Jurkat, Clone E6-1 (cell line): ENCODE measurements around the gene BAHCC1.

Experiments used
- DNase-seq: peaks from one replicate; pipeline ENCODE4 v3.0.0-alpha.2; 2011; ENCODE audit warnings: low read depth, low spot score
- H3K4me3 ChIP-seq: 2 replicates; pipeline ENCODE4 v1.5.1; 2011; ENCODE audit warnings: mild to moderate bottlenecking, low read length, control low read depth, moderate library complexity

BAHCC1 gene

DNA sequence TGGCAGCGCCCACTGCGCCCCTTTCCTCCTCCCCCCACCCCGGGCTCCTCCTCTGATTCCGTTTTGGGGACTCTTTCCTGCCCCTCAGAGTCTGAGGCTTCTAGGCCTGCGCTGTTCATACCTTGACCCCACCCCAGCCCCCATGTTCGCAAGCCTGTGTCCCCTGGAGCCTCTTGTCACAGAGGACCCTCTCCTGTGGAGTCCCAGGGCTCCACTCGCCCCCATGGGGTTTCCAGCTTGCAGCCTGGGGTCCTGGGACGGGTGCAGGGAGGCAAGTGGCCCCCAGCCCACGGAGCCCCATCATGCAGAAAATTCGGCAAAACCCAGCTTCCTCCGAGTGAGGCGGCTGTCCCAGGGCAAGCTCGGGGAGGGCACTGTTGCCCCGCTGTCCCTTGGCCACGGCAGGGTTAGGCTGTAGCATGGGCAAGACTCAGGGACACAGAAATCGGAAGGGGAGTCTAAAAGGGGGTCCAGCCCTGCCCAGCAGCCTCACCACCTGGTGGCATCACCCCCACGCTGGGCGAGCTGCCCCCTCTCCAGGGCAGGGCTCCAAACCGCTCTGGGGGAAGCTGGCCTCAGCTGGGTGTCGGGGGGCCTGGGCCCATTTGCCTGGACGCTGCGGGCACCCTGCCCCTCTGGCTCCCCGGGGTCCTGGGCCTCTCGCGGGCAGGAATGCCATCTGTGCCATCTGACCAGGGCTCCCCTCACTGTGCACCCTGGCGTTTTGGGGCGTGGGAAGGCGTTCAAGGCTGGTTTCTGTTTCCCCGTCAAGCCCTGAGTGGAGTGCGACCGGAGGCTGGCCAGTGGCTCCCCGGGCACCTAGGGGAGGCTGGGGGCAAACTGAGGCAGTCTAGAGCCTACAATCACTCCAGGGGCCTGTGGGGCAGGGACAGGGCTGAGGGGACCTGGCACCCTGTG is 11.5 kb upstream of the BAHCC1 start:
- H3K4me3 ChIP-seq: no peak overlapping the region
- DNase-seq: no peak

DNA sequence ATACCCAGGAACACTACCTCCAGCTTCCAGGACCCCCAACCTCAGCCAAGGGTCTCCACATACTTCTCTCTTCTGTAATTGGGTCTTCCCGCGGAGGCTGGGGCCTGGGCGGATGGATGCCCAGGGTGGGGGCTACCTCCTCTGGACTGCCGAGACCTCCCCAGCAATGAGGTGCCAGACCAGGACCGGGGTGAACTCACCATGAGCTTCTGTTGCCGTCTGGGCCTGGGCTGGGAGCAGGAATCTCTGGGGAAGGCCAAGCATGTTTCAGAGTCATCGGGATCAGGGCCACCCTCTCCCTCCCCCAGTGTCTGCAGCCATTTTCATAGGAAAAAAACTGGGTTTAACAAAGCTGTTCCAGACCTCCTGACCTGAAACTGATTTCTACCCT is 10.3 kb upstream of the BAHCC1 start:
- no peak for DNase-seq
- H3K4me3 ChIP-seq: no peak overlapping the region

DNA sequence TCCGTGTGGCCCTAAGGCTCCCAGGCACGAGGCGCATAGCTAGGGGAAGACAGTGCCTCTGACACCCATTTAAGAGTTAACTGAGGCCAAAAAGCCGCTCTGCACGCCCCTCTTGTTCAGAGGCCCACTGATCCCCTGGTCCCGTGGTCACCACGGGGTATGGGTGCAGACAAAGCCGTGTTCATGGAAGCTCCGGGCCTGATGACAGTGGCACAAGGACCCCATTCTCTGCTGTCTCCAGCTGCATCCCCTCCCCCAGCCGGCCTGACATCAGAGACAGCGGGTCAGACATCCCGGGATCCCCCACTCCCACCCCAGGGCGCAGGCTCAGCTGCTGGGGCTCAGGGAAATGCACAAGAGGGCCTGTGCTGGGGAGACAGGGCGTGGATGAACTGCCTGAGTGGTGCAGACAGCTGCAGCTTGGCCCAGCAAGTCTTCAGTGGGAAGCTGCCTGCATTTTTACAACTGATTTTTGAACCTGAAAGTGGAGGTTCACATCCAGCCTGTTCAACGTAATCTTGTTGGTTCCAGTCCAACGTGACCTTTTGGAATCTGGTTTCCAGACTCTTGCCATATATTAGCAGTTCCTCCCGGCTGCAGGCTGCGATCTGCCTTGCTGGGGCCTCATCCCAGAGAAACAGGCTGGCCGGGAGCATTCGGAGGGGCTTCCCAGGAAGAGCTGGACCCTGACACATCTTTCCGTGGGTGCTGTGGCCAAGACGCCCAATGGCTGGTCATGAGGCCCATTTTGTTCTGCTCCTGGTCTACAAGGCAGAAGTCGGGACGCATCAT is 9.7 kb upstream of the BAHCC1 start:
- no peak overlapping the region for H3K4me3 ChIP-seq
- no peak for DNase-seq

DNA sequence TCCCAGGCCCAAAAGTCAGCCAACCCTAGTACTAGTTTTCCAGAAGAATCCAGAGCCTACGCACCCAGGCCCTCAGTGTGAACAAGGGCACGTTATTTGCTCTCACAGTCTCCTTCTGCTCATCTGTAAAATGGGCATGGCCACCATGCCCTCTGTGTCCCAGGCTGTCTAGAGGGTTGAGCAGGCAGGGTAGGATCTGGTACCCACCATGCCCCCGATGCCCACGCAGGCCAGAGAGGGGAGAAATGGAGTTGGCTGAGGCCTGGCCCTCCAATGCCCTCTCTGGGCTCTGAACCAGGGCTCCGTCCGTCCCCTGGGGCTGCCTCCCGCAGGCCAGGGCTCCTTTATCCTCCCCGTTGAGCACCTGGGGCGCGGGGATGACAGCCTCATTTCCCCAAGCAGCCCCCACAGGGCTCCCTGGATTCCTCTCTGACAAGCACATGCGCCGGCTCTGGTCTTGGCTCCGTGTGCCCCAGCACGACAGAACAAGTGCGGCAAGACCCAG is 9.1 kb upstream of the BAHCC1 start:
- DNase-seq: no peak
- H3K4me3 ChIP-seq: no peak overlapping the region; the same call in 1 of the 2 replicates

DNA sequence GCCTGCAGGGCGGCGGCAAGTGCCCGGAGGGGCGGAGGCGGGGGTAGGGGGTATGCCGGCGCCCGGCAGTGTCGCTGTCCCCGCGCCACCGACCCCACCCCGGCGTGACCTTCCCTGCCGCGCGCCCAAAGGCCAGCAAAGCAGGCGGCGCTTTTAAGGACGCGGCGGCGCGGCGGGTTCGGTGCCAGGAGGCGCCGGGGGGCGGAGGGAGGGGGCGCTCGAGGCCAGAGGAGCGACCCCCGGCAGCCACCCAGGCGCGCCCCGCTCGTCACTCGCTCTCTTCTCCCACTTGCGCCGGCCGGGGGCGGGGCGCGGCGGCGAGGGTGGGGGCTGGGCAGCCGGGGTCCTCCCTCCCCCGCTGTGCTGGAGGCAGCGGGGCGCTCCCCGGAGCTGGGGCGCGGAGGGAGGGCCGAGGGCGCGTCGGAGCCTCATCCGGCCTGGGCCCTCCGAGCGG is 8.6 kb upstream of the BAHCC1 start:
- no peak for DNase-seq
- peak overlapping the region; percentile 54 for H3K4me3 ChIP-seq

DNA sequence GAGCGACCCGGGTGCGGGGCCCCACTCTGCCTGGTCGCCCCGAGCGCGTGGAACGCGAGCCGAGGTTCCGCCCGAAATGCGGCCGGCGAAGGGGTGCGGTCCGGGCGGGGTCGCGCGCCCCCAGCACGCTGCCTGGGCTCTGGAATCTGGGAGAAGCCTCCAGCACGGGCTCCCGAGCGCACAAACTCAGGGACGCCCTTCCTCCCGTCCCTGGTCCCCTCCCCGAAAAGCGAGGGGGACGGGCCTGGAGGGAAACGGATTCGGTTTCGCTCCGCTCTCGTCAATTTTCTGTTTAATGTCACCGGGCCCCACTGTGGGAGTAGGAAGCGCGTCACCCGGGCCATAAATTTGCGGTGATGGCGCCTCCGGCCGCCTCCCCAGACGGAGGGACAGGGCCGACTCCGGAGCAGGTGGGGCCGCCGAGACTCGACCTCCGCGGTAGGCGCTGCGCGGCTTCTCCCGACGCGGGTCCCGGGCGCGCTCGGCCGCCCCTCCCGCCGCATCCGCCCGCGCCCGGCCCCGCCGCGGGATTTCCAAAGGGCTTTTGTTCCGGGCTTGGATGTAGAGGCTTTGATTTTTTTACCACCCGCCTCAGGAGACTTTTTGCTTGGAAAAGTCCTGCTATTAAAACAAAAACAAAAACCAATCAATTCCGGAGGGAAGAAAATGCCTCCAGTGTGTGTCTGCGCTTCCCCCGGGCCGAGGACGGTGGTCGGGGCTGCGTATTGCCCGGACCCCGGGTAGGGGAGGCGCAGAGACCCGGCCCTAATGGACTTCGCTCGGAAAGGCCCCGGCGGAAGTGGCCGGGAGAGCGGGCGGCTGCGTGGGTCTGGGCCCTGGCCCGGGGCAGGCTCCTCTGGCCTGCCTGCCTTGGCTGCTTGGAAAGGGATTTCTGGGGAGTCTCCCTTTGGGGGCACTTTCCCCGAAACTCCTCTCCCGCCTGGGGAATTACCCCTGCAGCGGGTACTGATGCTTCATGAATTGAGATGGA is 7.9 kb upstream of the BAHCC1 start:
- DNase-seq: no peak
- H3K4me3 ChIP-seq: peak overlapping the region; percentile 54

DNA sequence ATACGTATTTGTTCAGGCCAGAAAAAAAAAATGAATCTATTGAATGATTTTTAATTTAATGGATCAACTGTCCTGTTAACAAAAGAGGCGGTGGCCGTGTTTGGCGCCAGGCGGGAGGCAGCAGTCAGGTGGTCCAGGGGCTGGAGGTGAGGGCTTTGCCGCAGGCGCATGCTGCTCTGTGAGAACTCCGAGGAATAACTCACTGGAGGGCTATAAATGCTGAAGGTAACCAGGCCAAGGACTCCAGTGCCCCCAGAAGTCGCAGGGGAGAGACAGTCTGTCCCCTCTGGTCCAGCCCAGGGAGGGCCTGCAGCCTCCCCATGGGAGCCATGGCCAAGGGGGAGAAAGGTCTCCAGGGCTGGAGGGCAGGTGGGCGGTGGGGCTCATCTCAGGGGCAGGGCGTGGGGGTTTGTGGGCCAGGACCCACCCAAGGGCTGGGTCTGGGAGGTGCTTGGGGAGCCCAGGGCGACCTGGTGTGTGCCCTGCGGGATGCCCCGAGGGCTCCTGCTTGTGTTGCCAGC is 7.1 kb upstream of the BAHCC1 start:
- H3K4me3 ChIP-seq: no peak overlapping the region
- DNase-seq: no peak

DNA sequence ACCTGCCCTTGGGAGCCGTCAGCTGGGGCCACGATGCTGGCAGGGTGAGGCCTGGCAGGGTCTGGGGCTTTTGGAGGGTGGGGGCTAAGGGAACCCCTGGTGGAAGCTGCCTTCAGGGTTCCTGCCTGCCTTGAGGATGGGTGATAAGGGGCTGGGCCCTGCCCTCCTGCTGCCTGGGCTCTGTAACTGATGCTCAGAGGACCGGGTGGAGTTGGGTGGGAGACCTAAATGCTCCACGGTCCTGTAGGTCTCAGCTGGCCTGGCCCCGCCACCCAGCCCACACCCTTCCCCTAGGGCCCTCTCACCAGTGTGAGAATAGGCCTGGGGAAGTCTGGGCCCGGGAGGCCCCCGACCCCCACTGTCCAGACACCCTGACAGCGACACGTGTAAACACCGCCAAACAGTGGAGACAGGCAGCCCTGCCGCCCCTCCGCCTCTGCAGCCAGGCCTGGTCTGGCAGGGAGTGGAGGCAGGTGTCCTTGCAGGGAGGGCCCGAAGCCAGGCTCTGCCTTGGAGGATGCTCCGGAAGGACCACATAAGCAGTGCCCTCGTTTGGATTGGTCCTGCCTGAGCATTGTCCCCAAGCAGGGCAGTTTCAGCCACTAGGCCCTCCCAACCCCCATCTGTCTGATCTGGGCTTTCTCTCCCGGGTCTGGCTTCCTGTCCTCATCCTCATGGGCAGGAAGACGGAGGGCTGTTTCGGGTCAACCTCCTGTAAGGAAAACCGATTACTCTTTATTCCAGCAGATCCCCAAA is 6.5 kb upstream of the BAHCC1 start:
- no peak for DNase-seq
- H3K4me3 ChIP-seq: no peak overlapping the region

DNA sequence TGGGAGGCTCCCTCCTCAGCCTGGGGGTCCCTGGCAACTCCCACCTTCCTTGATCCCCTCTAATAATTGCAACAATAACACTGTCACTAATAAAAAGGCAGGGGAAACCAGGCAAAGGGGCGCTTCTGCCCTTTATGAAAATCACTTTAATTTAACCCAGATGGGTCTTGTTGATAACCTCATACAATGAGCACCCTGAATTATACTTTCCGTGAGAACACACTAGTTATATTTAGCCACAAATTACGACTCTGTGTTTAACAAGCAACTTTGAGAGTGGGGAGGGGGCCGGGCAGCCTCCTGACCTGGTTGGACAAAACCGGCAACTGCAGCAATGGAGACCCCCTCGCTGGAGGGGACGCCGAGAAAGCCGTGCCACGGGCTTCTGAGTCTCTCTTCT is 5.7 kb upstream of the BAHCC1 start:
- no peak overlapping the region for H3K4me3 ChIP-seq

DNA sequence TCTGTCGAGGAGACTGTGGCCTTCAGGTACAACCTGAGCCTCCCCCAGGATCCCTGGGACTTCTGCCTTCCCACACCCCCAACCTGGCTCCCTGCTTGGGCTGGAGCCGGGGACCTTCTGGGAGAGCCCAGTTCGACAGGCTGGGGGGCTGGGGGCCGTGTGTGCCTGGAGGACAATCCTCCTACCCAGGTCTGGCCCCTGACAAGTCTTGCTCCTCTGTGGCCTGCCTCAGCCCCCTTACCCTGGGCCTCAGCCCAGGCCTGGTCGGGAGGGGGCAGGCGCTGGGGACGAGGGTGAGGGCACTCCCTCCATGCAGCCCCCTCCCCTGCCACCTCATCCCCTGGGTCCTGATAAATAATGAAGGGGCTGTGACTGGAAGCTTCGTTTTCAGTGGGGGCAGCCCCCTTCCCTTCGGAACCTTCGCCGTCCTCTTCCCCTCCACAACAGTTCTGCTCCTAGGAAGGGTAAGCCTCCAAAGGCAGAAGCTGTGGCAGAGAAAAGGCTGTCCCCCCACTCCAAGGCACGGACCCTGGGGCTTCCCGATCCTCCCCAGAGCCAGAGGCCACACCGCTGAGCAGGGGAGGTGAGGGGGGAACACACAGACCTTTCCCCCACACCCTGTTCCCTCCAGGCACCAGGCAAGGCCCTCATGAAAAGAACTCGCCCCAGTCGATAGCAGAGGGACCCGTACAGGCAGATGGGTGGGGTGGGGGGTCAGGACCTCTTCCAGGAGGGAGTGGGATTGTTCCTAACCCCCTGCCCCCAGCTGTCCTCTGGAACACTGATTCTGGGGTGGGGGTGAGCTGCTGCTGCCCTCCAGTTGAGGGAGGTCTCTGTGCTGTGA is 5.0 kb upstream of the BAHCC1 start:
- no peak for DNase-seq
- no peak overlapping the region for H3K4me3 ChIP-seq

More for the DNA sequence above, 5.7 kb upstream of the BAHCC1 start:
- no peak for DNase-seq

DNA sequence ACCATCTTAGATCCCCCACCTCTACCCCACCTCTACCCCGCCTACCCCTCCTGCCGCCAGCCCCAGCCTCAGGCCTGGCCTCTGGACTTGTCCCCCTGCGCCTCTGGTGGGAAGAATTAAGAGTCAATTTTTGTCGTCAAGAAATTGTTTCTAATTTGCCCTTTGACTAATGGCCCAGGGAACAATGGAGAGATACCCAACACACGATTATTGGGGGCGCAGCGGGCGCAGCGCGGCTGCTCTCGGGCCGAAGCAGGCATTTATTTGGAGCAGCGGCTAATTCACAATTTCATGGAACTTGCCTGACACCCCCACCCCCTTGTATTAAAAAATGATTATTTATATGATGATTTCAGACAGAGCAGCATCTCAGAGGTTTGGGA is 4.4 kb upstream of the BAHCC1 start:
- no peak overlapping the region for H3K4me3 ChIP-seq
- DNase-seq: no peak

DNA sequence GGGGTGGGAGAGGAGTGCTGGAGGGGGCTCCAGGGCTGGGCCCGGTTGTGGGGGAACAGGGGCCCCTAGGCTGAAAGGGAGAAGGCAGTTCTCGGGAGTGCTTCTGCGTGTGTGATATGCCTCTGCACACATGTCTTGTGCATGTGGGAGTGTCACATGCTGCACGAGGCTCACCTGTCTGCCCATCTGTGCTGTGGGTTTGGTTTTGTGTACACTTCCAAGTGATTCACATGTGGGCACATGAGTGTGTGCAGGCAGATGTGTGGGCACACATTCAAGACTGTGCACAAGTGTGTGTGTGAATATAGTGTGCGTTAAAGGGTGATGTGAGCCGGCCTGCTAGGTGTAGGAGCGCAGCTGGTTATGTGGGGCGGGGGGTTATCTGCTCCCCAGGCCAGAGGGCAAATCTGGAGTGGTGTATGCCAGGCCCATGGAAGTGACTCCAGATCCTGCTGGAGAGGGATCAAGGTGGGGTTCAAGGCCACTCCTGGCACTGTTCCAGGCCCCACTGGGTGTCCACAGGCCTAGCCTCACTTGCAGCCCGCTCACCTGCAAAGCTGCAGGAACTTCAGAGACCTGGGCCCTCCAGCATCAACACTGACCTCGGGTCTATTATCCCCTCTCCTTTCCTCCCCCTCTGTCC is 3.8 kb upstream of the BAHCC1 start:
- DNase-seq: no peak
- H3K4me3 ChIP-seq: no peak overlapping the region

DNA sequence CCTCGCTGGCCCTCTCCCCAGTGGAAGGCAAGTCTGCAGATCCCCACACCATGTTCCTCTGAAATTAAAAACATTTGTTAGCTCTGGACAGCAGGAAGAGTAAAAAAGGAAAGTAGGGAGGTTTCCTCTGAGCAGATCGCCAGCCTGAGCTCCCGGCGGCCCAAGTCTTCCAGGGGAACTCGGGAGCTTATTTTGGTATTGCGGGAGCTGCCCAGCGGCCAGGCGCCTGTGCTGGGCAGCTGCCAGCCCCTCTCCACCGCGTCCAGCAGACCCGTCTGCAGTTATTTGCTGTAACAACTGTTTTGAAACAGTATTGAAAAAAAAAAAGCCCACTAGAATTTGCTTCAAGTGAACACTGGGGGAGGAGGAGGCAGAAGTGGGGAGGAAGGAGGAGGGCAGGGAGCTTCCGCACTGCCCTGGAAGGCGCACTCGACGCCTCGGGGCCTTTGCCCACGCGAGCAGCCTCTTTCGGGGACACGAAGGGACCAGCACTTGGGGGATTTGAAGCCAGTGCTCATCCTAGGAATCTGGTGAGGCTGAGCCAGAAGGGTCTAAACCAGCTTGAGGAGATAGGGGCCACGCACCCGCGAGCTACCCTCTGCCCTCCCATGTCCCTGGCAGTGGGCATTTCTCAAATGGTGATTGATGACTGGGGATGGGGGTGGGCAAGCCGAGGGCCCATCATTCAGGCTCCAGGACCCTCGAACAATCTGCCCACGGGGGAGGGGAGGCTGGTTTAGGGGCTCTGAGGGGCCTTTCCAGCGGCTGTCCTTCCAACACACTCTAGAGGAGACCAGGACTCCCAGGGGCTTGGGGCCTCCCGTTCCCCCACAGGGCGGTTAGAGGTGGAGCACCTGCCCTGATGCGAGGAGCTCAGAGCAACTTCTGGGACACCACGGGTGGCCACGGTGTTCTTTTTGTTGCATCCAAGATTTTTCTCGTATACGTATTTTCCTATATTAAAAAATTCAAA is 3.0 kb upstream of the BAHCC1 start:
- DNase-seq: no peak
- peak overlapping the region; percentile 62 for H3K4me3 ChIP-seq

DNA sequence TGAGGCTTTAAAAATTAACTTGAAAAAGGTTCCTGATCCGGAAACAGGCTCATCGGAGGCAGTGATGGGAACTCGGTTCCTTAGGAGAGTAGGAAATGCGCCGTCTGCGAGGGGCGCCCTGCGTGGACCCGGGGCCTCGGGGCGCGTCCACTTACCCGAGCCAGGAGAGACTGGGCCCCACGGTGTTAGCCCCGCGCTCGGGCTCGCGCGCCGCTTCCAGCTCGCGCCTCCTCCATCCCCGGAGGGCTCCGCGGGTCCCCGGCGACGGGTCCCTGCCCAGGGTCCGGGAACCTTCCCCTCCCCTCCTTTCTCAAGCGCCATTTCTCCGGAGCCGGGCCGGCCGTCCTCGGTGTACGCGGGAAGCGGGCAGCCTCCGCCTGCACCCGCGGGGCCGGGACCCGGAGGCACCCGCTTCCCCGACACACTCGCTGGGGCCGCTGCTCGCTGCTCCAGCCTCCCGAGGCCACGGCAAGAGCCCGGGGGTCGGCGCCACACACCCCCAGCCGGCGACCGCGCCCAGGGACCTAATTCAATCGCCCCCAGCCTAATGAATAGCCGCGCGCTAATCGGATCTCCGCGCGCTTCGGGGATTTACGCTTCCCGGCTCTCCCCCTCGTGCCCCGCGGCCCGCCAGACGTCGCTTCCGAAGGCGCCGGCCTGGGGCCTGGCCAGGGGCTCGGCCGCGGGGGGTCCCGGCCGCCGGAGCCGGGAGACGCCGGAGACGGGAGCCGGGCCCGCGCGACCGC is 2.2 kb upstream of the BAHCC1 start:
- no peak for DNase-seq
- H3K4me3 ChIP-seq: peak overlapping the region; percentile 62
